GM10847 (cell line): Measurements from ENCODE around the gene CATSPERE.

Experiments used
- POLR2A ChIP-seq: IDR thresholded peaks from 2 replicates; pipeline ENCODE4 v1.6.1; 2011; ENCODE audit not compliant: insufficient read length; ENCODE audit errors: extremely low read depth

Gene CATSPERE

DNA sequence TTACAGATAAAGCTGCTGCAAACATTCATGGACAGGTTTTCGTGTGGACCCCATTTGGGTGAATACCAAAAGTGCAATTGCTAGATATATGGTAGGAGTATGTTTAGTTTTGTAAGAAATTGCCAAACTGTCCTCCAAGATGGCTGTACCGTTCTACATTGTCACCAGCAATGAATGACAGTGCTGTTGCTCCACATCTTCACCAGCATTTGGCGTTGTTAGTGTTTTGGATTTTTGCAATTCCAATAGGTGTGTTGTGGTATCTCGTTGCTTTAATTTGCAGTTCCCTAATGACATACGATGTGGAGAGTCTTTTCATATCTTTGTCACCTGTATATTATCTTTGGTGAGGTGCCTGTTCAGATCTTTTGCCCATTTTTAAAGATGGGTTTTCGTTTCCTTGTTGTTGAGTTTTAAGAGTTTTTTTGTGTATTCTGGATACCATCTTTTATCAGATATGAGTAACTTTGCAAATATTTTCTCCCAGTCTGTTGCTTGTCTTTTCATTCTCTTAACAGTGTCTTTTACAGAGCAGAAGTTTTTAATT lies 12.1 kb downstream of the CATSPERE start:
- TF ChIP-seq POLR2A, result no peak

DNA sequence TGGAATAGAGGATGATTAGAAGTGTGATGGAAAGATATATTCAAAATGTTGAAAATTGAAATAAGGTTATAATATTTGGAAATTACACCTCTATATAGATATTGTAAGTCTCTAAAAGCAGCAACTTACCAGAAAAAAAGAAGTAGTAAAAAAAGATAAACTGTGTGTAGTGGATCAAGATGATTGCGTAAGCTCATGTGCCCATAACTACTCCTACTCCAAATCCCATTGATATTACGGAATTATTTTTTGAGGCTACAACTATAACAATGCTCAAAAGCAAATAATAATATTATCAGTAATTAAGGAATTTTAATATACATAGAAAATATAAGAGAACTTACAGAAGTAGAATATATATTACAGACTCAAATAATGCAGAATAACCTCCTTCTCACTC lies 33.6 kb downstream of the CATSPERE start:
- TF ChIP-seq POLR2A, result no peak

- no peak for TF ChIP-seq POLR2A
Observed at GRCh38 chr1:244496186-244496585, 35.1 kb downstream of the CATSPERE start.

- no peak for TF ChIP-seq POLR2A
Observed at GRCh38 chr1:244497805-244498204, 36.7 kb downstream of the CATSPERE start.

DNA sequence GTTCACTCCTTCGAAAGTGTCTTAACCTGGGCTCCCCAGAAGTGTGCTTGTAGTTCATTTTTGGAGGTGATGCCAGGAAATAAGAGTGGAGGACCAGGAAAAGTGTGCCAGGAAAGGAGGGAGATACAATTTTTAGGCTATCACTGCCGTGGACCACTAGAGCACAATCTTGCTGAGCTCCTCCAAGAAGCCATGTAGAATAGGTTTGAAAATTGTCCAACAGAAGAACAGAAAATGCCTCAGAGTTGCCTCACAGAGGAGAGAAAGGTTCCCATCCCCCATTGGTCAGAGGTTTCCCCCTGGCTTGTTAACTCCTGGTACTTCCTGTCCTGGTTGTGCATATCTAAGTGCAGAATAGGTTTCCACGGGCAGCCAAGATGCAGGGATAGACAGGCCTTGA lies 41.6 kb downstream of the CATSPERE start:
- no peak for TF ChIP-seq POLR2A

DNA sequence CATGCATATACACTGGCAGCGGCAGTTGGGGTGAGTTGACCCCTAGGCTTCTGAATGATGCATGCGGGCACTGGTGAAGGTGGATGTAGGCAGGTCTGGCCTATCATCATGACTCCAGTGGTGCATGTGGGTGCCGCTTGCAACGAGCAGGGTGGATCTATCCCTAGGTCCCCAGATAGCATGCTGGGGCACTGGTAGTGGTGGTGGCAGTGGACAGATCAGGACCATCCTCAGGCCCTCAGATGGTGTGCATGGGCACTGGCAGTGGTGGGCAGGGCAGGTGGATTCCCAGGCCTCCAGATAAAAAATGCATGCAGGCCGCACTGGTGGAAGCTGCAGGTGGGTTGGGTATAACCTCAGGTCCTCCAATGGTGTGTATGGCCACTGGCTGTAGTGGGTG lies 52.4 kb downstream of the CATSPERE start:
- no peak for TF ChIP-seq POLR2A

GRCh38 chr1:244515680-244516079 lies 54.6 kb downstream of the CATSPERE start:
- TF ChIP-seq POLR2A, result no peak

- TF ChIP-seq POLR2A, result no peak
Observed at GRCh38 chr1:244536316-244536715, 75.2 kb downstream of the CATSPERE start.

DNA sequence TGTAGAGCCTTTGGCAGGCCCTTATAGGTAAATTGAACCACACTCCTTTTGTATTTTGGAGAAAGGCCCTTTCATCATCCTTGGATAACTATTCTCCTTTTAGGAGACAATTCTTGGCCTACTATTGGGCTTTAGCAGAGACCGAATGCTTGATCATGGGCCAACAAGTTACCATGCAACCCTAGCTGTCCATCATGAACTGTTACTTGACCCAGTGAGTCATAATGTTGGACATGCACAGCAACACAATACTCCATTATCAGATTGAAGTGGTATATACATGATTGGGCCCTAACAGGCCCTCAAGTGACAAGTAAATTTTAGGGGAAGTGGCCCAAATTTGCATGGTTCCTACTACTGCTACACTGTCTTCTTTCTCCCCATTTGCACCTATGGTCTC lies 84.4 kb downstream of the CATSPERE start:
- TF ChIP-seq POLR2A, result no peak

DNA sequence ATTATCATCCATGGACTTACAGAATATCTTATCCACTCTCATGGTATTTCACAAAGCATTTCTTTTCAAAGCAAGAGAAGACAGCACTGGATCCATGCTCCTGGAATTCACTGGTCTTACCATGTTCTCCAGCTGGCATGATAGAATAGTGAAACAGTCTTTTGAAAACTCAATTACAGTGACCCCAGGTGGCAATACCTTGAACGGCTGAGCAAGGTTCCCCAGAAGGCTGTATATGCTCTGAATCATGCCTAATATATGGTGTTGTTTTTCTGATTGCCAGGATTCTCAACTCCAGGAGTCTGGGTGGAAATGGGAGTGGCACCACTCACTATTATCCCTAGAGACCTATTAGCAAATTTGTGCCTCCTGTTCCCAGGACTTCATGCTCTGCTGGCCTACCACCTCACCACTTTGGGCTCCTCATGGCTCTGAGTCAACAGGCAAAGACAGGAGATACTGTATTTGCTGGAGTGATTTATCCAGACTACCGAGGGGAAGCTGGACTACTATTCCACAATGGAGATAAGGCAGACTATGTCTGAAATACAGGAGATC lies 87.6 kb downstream of the CATSPERE start:
- no peak for TF ChIP-seq POLR2A

DNA sequence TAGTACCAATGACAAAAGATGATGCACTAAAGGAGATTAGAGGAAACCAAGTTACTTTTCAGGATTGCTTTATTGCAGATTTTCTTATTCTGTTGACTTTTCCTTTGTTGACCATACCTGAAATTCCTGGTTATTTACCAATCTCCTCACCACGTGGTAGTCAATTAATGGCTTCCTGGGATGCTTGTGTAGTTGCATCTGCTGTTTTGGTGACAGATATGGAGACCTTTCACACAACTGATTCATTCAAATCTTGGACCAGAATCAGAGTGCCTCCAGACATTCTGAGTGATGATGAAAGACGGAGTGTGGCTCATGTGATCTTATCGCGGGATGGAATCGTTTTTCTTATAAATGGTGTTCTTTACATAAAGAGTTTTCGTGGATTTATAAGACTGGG lies 91.3 kb downstream of the CATSPERE start:
- TF ChIP-seq POLR2A, result no peak

- TF ChIP-seq POLR2A, result no peak
Observed at GRCh38 chr1:244556263-244556662, 95.2 kb downstream of the CATSPERE start.

DNA sequence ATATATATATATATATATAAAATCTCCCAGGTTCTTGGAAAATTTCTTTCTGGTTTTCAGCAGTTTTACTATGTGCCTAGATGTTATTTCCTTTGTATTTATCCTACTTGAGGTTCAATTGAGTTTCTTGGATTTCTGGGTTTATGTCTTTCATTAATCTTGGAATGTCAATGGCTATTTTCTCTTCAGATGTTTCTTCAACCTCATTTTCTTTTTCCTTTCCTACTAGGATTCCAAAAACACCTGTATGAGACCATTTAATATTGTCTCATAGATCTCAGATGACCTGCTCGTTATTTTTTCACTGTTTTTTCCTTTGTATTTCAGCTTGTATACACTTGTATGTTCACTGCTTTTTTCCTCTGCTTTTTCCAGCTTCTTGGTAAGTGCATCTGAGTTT lies 96.5 kb downstream of the CATSPERE start:
- TF ChIP-seq POLR2A, result no peak

DNA sequence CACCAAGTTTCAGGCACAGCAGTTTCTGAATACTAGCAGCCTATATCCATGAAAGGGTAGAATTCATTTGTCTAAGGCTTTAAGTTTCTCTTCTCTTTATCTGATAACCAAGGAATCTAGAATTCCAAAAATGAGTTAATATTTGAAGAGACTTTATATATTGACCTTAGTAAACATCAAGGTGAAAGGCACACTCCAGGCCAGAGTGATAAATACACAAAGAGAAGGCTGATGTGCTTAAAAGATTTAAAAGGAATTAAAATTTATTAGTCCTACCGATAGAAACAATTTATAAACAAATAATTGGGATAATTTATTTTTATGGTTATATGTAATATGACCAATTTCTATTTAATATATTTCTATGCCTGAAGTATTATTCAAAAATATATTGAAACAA lies 98.5 kb downstream of the CATSPERE start:
- TF ChIP-seq POLR2A, result no peak

DNA sequence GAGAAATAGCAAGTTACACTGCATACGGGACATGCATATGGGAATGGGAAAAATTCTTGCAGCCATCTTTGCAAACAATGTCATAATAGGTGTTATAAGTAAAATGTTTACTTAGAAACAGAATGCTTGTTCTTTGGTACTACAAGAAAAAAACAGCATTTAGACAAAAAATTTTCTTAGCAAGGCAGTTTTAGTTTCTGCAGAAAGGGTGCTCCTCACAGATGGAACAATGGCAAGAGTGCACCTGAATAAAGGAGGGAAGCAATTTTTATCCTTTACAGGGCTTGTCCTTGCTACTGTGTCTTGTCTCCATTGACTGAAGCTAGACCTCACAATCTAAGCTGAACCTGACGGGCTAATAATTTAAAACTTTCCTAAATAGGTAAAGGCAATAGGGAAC lies 112.7 kb downstream of the CATSPERE start:
- no peak for TF ChIP-seq POLR2A

DNA sequence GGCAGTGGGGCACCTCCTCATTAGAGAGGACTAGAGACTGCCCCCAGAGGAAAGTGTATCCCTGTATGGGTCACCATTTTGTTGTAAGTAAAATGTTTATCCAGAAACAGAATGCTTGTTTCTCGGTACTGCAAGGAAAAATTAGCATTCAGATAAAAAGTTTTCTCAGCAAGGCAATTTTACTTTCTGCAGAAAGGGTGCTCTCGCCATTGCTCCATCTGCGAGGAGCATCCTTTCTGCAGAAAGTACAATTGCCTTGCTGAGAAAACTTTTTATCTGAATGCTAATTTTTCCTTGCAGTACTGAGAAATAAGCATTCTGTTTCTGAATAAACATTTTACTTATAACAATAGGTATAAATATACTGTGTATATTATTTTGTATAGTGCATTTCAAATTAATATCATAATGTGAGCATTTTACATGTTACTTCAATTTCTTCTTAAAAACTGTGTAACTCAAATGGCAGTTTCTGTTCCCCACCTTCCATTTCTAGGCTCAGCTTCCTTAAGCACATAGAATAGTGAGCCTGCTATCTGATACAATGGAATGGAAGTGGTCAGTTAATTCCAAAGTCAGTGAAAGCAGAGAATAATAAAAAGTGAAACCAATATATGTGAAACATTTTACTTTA lies 115.3 kb downstream of the CATSPERE start:
- no peak for TF ChIP-seq POLR2A
